ENCODE results near the gene AGPAT2. TPM values are rescaled to one million over a fixed set of nuclear protein-coding genes. Genes with fewer than 3 reads are reported as not detected.

Gene AGPAT2
- total and polyA plus RNA-seq, 2 donors = 9.8 to 78.9 TPM

DNA sequence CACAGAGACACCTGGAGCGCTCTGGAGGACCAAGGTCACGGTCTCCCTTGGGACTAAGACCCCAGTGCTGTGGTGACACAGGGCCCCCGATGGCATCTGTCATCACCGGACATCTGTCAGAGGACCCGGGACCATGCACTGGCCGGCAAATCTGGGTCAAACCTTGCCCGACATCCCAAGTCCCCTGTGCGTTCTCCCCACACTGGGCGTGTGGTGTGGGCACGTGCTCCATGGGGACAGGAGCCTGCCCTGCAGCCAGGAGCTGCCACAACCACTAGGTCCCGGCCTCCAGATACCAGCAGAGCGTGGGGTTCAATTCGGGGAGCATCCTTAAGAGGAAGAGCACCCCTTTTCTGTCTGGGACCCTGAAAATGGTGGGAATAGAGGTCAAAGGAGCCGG, 3.5 kb downstream of the AGPAT2 start:
- no peak for DNase-seq (ENCODE audit: extremely low spot score)
- no peak overlapping the region for H3K27ac ChIP-seq (ENCODE audit: low read depth)
- WGBS = 88% methylated on average over 14 of the region's 14 CpGs
- H3K4me3 ChIP-seq (ENCODE audit: low read depth, low read length) = no peak overlapping the region
- no peaks in the 10 kb centered on the region for H3K36me3 ChIP-seq (ENCODE audit: insufficient read depth)
- no peaks in the 10 kb centered on the region for H3K4me1 ChIP-seq (ENCODE audit: insufficient read depth)

DNA sequence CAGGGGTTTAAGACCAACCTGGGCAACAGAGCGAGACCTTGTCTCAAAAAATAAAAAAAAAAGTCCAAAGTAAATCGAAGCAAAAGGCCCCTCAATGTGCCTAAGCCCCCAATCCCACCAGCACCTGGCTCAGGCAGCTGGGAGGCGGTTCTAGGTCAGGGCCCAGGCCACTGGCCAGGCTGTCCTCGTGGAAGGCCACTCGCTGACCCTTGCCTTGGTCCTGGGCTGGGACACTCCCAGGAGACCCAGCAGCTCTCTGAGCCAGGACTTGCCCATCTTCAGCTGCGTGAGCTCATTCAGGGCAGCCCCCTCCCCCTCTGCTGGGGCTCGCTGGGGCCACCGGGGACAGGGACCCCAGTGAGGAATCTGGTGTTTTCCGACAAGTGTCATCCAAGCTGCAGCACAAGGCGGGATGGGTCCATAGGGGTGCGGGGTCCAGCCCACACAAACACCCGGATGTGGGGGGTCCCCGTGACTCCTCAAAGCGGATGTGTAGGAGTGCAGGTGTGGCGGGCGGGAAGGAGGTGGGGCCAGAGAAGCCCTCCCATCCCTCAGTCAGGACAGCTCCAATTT, 4.0 kb downstream of the AGPAT2 start:
- Histone ChIP-seq H3K27ac (ENCODE audit: low read depth) (no peak overlapping the region), H3K4me1 (ENCODE audit: insufficient read depth) (no peaks in the 10 kb centered on the region), H3K36me3 (ENCODE audit: insufficient read depth) (no peaks in the 10 kb centered on the region), H3K4me3 (ENCODE audit: low read depth, low read length) (no peak overlapping the region)
- DNase-seq (ENCODE audit: extremely low spot score) = no peak
- 93% methylated on average over 16 of the region's 16 CpGs for WGBS

GRCh38 chr9:136682710-136683109, 4.5 kb downstream of the AGPAT2 start:
- H3K36me3 ChIP-seq (ENCODE audit: insufficient read depth) = no peaks in the 10 kb centered on the region
- no peaks in the 10 kb centered on the region for H3K4me1 ChIP-seq (ENCODE audit: insufficient read depth)
- DNase-seq (ENCODE audit: extremely low spot score) = no peak
- no peak overlapping the region for H3K4me3 ChIP-seq (ENCODE audit: low read depth, low read length)
- H3K27ac ChIP-seq (ENCODE audit: low read depth) = no peak overlapping the region
- WGBS = 91% methylated on average over 10 of the region's 10 CpGs

- Histone ChIP-seq H3K27ac (ENCODE audit: low read depth) (no peak overlapping the region), H3K4me1 (ENCODE audit: insufficient read depth) (no peaks in the 10 kb centered on the region), H3K36me3 (ENCODE audit: insufficient read depth) (no peaks in the 10 kb centered on the region), H3K4me3 (ENCODE audit: low read depth, low read length) (no peak overlapping the region)
- WGBS = 93% methylated on average over 20 of the region's 20 CpGs
- no peak for DNase-seq (ENCODE audit: extremely low spot score)
Observed at GRCh38 chr9:136681945-136682699, 5.1 kb downstream of the AGPAT2 start.

- Histone ChIP-seq H3K27ac (ENCODE audit: low read depth) (no peak overlapping the region), H3K4me3 (ENCODE audit: low read depth, low read length) (no peak overlapping the region), H3K36me3 (ENCODE audit: insufficient read depth) (no peaks in the 10 kb centered on the region), H3K4me1 (ENCODE audit: insufficient read depth) (no peaks in the 10 kb centered on the region)
- DNase-seq (ENCODE audit: extremely low spot score) = no peak
- 96% methylated on average over 17 of the region's 17 CpGs for WGBS
Observed at GRCh38 chr9:136681029-136681428, 6.2 kb downstream of the AGPAT2 start.

GRCh38 chr9:136679431-136679941, 7.8 kb downstream of the AGPAT2 start:
- 73% methylated on average over 22 of the region's 22 CpGs for WGBS
- DNase-seq (ENCODE audit: extremely low spot score) = no peak
- H3K27ac ChIP-seq (ENCODE audit: low read depth) = no peak overlapping the region

GRCh38 chr9:136678624-136679023, 8.6 kb downstream of the AGPAT2 start:
- 91% methylated on average over 6 of the region's 6 CpGs for WGBS
- H3K4me3 ChIP-seq (ENCODE audit: low read depth, low read length) = no peak overlapping the region

More at GRCh38 chr9:136679431-136679941, 7.8 kb downstream of the AGPAT2 start:
- no peak overlapping the region for H3K4me3 ChIP-seq (ENCODE audit: low read depth, low read length)
- H3K36me3 ChIP-seq (ENCODE audit: insufficient read depth) = no peaks in the 10 kb centered on the region
- no peaks in the 10 kb centered on the region for H3K4me1 ChIP-seq (ENCODE audit: insufficient read depth)

GRCh38 chr9:136678034-136678433, 9.2 kb downstream of the AGPAT2 start:
- DNase-seq (ENCODE audit: extremely low spot score) = no peak
- Histone ChIP-seq H3K4me1 (ENCODE audit: insufficient read depth) (no peaks in the 10 kb centered on the region), H3K36me3 (ENCODE audit: insufficient read depth) (no peaks in the 10 kb centered on the region), H3K4me3 (ENCODE audit: low read depth, low read length) (no peak overlapping the region), H3K27ac (ENCODE audit: low read depth) (no peak overlapping the region)
- 94% methylated on average over 15 of the region's 15 CpGs for WGBS

More at GRCh38 chr9:136678624-136679023, 8.6 kb downstream of the AGPAT2 start:
- no peak for DNase-seq (ENCODE audit: extremely low spot score)
- H3K27ac ChIP-seq (ENCODE audit: low read depth) = no peak overlapping the region
- H3K36me3 ChIP-seq (ENCODE audit: insufficient read depth) = no peaks in the 10 kb centered on the region
- H3K4me1 ChIP-seq (ENCODE audit: insufficient read depth) = no peaks in the 10 kb centered on the region

DNA sequence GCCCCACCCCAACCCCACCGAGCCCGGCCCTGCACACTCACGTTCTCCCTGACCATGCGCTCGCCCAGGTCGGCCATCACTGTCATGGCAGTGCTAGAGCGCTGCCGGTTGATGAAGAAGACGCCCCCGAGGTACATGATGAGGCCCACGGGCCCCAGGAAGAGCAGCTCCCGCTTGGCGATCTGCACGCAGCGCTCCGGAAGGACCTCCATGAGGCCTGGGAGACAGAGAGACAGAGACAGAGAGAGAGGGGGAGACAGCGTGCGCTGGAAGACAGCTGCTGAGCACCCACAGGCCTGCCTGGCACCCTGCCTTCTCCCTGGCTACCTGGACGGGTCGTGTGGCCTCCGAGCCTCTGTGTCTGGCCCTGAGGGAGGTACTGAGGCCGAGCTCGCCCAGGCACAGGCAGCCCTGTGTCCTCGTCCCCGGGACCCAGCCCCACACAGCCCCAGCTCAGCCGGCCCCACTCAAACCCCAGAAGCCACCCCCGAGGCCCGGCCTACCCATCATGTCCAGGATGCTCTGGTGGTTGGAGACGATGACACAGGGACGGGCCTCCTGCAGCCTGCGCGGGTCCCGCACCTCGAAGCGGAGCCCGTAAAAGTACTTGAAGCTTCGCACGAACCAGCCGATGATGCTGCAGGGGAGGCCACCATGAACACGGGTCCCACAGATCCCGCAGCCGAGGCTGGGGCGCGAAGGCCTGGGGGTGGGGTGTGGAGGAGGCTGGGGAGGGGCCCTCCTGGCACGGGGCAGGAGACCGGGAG, 10.2 kb downstream of the AGPAT2 start:
- Histone ChIP-seq H3K27ac (ENCODE audit: low read depth) (no peak overlapping the region), H3K4me3 (ENCODE audit: low read depth, low read length) (no peak overlapping the region), H3K4me1 (ENCODE audit: insufficient read depth) (no peaks in the 10 kb centered on the region), H3K36me3 (ENCODE audit: insufficient read depth) (no peaks in the 10 kb centered on the region)
- DNase-seq (ENCODE audit: extremely low spot score) = no peak
- 91% methylated on average over 46 of the region's 46 CpGs for WGBS

GRCh38 chr9:136676297-136676794, 10.9 kb downstream of the AGPAT2 start:
- whole genome bisulfite sequencing = 95% methylated on average over 13 of the region's 13 CpGs
- no peaks in the 10 kb centered on the region for H3K36me3 ChIP-seq (ENCODE audit: insufficient read depth)
- no peak overlapping the region for H3K4me3 ChIP-seq (ENCODE audit: low read depth, low read length)
- no peak overlapping the region for H3K27ac ChIP-seq (ENCODE audit: low read depth)
- DNase-seq (ENCODE audit: extremely low spot score) = no peak
- H3K4me1 ChIP-seq (ENCODE audit: insufficient read depth) = no peaks in the 10 kb centered on the region

DNA sequence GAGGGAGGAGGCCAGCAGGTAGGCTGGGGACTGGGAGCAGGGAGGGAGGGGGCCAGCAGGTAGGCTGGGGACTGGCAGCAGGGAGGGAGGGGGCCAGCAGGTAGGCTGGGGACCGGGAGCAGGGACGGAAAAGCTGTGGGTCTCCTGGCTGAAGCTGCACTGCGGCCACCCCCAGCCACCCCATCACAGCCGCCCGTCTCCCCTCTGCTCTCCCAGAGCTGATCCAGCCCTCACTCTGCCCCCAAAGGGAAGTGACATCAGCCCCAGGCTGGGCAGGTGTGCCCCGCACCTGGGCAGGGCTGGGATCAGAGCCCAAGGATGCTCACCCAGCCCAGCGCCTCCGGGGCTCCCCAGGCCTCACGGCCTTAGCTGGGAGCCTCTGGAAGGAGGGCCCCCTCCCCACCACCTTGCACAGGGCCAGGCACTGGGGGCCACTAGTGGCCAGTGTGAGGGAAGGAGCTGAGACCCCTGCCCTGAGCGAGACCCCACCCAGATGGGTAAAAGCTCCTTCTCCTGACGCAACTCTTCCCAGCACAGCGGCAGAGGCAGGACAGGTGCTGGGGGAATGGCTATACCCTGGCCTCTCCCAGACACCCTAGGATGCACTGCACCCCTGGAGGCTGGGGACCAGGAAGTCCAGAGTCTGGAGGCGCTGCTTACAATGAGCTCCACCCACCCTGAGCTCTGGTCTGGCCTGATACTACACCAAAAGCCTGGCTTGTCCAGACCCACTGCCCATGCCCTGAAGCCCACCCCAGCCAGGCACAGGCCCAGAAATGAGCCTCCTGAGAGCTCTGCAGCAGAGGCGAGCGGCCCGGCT, 11.6 kb downstream of the AGPAT2 start:
- Histone ChIP-seq H3K27ac (ENCODE audit: low read depth) (no peak overlapping the region), H3K4me1 (ENCODE audit: insufficient read depth) (no peaks in the 10 kb centered on the region), H3K36me3 (ENCODE audit: insufficient read depth) (no peaks in the 10 kb centered on the region), H3K4me3 (ENCODE audit: low read depth, low read length) (no peak overlapping the region)
- no peak for DNase-seq (ENCODE audit: extremely low spot score)
- WGBS = 92% methylated on average over 16 of the region's 16 CpGs

GRCh38 chr9:136674786-136675349, 12.4 kb downstream of the AGPAT2 start:
- no peaks in the 10 kb centered on the region for H3K36me3 ChIP-seq (ENCODE audit: insufficient read depth)
- WGBS = 77% methylated on average over 11 of the region's 11 CpGs
- no peaks in the 10 kb centered on the region for H3K4me1 ChIP-seq (ENCODE audit: insufficient read depth)
- DNase-seq (ENCODE audit: extremely low spot score) = no peak
- no peak overlapping the region for H3K27ac ChIP-seq (ENCODE audit: low read depth)
- no peak overlapping the region for H3K4me3 ChIP-seq (ENCODE audit: low read depth, low read length)
